Cardiac fibroblast (primary cell): Measurements from ENCODE around the gene ALDH5A1.
A peak's percentile ranks its signal among the peaks of the same experiment; 100 is the strongest.

Source experiments
- DNase-seq, 2 donors: peaks; one replicate each; pipeline versions ENCODE4 v3.0.0 to v3.0.0-alpha.2; 2010; ENCODE audit warnings: low read depth in 2 of 2
- H3K4me3 ChIP-seq, 2 donors: replicated peaks in 1 of 2; 1 replicate in 1 of 2; 2 replicates in 1 of 2; pipeline ENCODE4 v1.5.1; 2011; ENCODE audit warnings: low read depth in 2 of 2, low read length in 2 of 2, mild to moderate bottlenecking in 2 of 2, moderate library complexity in 1 of 2
- TF ChIP-seq, protein P1 (sequence below): IDR thresholded peaks from one replicate; pipeline ENCODE4 v1.5.1; 2011; ENCODE audit warnings: low read depth, mild to moderate bottlenecking, low read length, inconsistent platforms

Gene ALDH5A1

GRCh38 chr6:24545691-24546090 is 50.9 kb downstream of the ALDH5A1 start:
- TF ChIP-seq, protein P1, sequence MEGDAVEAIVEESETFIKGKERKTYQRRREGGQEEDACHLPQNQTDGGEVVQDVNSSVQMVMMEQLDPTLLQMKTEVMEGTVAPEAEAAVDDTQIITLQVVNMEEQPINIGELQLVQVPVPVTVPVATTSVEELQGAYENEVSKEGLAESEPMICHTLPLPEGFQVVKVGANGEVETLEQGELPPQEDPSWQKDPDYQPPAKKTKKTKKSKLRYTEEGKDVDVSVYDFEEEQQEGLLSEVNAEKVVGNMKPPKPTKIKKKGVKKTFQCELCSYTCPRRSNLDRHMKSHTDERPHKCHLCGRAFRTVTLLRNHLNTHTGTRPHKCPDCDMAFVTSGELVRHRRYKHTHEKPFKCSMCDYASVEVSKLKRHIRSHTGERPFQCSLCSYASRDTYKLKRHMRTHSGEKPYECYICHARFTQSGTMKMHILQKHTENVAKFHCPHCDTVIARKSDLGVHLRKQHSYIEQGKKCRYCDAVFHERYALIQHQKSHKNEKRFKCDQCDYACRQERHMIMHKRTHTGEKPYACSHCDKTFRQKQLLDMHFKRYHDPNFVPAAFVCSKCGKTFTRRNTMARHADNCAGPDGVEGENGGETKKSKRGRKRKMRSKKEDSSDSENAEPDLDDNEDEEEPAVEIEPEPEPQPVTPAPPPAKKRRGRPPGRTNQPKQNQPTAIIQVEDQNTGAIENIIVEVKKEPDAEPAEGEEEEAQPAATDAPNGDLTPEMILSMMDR: no peak
- H3K4me3 ChIP-seq: no peak overlapping the region
- DNase-seq: no peak

GRCh38 chr6:24546439-24546838 is 51.7 kb downstream of the ALDH5A1 start:
- no peak for DNase-seq
- no peak overlapping the region for H3K4me3 ChIP-seq
- TF ChIP-seq, protein P1: no peak

DNA sequence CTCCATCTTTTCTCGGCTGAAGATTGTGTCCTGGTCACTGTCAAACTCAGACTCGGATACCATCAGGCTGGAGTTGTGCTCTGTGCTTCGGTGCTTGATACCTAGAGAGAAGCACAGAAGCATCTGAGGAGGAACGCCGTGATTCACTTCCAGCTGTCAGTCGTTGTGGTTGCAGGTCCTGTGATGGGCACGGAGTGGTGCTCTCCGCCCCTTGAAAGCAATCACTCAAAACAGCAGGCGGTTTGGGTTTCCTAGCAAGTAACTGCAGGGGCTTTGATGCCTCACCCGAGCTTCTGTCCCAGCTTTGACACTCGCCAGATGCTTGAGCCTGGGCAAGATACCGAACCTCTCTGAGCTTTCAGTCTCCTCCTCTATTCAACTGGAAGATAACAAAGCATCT is 52.5 kb downstream of the ALDH5A1 start:
- peak in 1 of 2 donors; percentile 5 for DNase-seq
- TF ChIP-seq, protein P1: no peak
- H3K4me3 ChIP-seq: no peak overlapping the region

- TF ChIP-seq, protein P1: no peak
- no peak overlapping the region for H3K4me3 ChIP-seq
- DNase-seq: no peak
These were observed 54.4 kb downstream of the ALDH5A1 start for GRCh38 chr6:24549158-24549557.

DNA sequence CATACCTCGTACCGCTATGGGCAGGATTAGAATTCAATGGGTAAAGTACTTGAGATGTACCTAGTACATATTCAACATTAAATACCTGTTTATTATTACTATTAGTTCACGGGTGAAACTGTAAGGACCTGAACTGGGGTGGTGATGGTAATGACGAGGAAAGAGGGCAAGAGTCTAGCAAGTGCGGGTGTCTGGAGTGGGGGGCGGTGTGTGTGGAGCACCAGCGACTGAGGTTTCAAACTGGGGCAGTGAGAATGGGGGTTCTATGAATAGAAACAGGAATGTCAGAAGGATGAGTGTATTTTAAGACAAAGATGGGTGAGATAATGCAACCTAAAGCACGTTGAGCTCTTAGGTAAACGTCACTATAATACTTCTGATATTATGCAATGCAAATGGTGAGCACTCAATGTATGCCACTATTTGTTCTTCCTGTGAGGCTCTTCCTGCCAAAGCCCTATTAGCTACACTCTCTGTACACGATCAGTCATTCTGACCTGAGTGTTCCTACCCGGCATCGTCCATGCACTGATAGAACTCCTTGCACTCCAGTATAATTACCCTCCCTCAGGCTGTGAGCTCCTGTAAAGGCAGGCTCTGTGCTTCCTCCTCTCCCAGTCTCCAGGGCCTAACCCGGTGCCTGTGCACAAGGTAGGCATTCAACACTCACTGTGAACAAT is 55.0 kb downstream of the ALDH5A1 start:
- H3K4me3 ChIP-seq: no peak overlapping the region
- TF ChIP-seq, protein P1: no peak
- no peak for DNase-seq

DNA sequence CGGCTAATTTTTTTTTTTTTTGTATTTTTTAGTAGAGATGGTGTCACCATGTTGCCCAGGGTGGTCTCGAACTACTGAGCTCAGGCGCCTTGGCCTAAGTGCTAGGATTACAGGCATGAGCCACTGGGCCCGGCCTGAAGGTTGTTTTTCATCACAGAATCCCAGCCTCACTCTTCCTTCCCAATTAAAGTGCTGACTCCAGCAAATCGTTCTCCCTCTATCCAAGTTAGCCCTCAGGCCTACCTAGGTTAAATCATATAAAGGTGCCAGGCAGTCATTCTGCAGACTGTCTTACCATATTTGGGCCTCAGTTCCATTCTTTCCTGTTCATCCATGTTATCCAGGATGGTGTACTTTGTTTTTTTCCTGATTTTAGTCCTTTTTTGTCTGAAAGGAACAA is 56.4 kb downstream of the ALDH5A1 start:
- TF ChIP-seq, protein P1: no peak
- no peak for DNase-seq

DNA sequence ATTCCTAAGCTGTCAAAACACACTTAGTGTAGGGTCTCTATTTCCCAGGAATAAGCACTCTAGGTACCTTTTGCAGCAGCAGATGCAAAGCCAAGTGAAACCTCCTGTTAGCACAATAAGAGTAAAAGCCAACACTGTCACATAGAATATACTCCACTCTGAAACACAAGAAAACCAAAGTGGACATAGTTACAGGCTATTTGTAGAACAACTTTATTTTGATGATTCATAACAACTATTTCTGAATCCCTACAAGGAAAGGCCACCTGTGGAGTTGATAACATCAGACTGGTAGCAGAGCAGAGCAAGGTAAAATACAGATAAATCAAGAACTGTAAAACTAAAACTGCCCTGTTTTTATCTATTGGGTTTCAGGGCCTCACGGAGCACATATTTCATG is 59.7 kb downstream of the ALDH5A1 start:
- TF ChIP-seq, protein P1: no peak
- no peak for DNase-seq
- H3K4me3 ChIP-seq: no peak overlapping the region

More for the DNA sequence above, 56.4 kb downstream of the ALDH5A1 start:
- H3K4me3 ChIP-seq: no peak overlapping the region
